ENCODE data around the gene ATP6V1B1. TPM values are rescaled to one million over a fixed set of nuclear protein-coding genes. Genes with fewer than 3 reads are reported as not detected.

ATP6V1B1 gene
- total RNA-seq, 1 experiment from 2014 or later: 6.5 TPM

DNA sequence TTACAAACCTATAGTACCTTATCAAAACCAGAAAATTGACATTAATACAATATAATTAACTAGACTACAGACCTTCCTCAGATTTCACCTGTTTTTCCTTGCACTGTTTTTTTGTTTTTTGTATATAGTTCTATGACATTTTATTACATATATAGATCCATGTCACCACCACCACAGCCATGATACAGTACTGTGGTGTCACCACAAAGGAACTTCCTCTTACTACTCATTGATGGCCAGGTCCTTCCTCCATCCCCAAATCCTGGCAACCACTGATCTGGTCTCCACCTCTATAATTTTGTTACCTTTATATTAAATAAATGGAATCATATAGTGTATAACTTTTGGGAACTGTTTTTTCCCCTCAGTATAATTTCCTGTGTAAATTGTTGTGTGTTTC, 19.4 kb upstream of the ATP6V1B1 start:
- H3K4me1 ChIP-seq (ENCODE audit: insufficient read depth, low read length, poor library complexity, severe bottlenecking): no peaks in the 10 kb centered on the region
- H3K27me3 ChIP-seq (replicated peaks; ENCODE audit: insufficient read depth, low read depth, low read length, poor library complexity): no peaks in the 10 kb centered on the region
- ChIA-PET CTCF (no interaction called here), POLR2A (ENCODE audit: low non-redundant PET) (no interaction called here)
- DNase-seq (ENCODE audit: low spot score): no peak
- H3K4me3 ChIP-seq (ENCODE audit: low read depth, low read length, poor library complexity, severe bottlenecking): no peak overlapping the region
- no peak overlapping the region for H3K27ac ChIP-seq (ENCODE audit: low read depth, low read length, poor library complexity, severe bottlenecking)
- H3K9me3 ChIP-seq (ENCODE audit: low read depth, low read length, poor library complexity, severe bottlenecking): no peaks in the 10 kb centered on the region
- TF ChIP-seq, protein P1, sequence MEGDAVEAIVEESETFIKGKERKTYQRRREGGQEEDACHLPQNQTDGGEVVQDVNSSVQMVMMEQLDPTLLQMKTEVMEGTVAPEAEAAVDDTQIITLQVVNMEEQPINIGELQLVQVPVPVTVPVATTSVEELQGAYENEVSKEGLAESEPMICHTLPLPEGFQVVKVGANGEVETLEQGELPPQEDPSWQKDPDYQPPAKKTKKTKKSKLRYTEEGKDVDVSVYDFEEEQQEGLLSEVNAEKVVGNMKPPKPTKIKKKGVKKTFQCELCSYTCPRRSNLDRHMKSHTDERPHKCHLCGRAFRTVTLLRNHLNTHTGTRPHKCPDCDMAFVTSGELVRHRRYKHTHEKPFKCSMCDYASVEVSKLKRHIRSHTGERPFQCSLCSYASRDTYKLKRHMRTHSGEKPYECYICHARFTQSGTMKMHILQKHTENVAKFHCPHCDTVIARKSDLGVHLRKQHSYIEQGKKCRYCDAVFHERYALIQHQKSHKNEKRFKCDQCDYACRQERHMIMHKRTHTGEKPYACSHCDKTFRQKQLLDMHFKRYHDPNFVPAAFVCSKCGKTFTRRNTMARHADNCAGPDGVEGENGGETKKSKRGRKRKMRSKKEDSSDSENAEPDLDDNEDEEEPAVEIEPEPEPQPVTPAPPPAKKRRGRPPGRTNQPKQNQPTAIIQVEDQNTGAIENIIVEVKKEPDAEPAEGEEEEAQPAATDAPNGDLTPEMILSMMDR (conservative IDR thresholded peaks at IDR 0.05; ENCODE audit: low read depth, low read length): no peak
- no peak for TF ChIP-seq EZH2 (IDR thresholded peaks at IDR 0.05; ENCODE audit: borderline replicate concordance, low read depth, low read length, poor library complexity, severe bottlenecking)
- no peaks in the 10 kb centered on the region for H3K36me3 ChIP-seq (ENCODE audit: insufficient read depth, low read length, poor library complexity, severe bottlenecking)
- no TSS peak for BruUV-seq (replicated peaks)
- intact Hi-C loops (cut with micrococcal nuclease; ENCODE audit: unreplicated experiment): no loop called here

DNA sequence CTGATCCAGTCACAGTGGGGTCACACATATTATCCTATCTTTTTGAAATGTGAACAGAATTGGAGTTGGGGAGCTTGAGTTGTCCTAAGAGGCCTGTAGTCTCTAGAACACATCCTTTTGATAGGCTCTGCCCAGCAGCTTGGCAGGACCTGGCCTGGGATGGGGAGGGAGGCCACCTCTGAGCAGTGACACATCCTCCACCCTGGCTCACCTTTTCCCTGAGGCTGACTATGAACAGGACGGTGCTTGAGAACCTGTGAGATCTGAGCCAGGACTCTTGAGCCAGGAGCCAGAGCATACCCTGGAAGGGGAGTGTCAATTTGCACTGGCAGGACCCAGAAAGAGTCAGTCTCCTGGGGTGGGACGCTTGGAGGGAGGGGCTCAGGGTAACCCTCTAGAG, 17.7 kb upstream of the ATP6V1B1 start:
- Histone ChIP-seq H3K9me3 (ENCODE audit: low read depth, low read length, poor library complexity, severe bottlenecking) (no peaks in the 10 kb centered on the region), H3K4me3 (ENCODE audit: low read depth, low read length, poor library complexity, severe bottlenecking) (no peak overlapping the region), H3K27me3 (replicated peaks; ENCODE audit: insufficient read depth, low read depth, low read length, poor library complexity) (no peaks in the 10 kb centered on the region), H3K36me3 (ENCODE audit: insufficient read depth, low read length, poor library complexity, severe bottlenecking) (no peaks in the 10 kb centered on the region), H3K4me1 (ENCODE audit: insufficient read depth, low read length, poor library complexity, severe bottlenecking) (no peaks in the 10 kb centered on the region), H3K27ac (ENCODE audit: low read depth, low read length, poor library complexity, severe bottlenecking) (no peak overlapping the region)
- intact Hi-C loops (cut with micrococcal nuclease; ENCODE audit: unreplicated experiment): no loop called here
- TF ChIP-seq EZH2 (IDR thresholded peaks at IDR 0.05; ENCODE audit: borderline replicate concordance, low read depth, low read length, poor library complexity, severe bottlenecking): no peak
- TF ChIP-seq, protein P1 (conservative IDR thresholded peaks at IDR 0.05; ENCODE audit: low read depth, low read length): no peak
- ChIA-PET POLR2A (ENCODE audit: low non-redundant PET) (no interaction called here), CTCF (interaction anchor here (0.6 kb wide), 1 partner anchor 46 kb away, joined by 5 read pairs; no protein-coding TSS in a partner anchor)
- no peak for DNase-seq (ENCODE audit: low spot score)
- no TSS peak for BruUV-seq (replicated peaks)

DNA sequence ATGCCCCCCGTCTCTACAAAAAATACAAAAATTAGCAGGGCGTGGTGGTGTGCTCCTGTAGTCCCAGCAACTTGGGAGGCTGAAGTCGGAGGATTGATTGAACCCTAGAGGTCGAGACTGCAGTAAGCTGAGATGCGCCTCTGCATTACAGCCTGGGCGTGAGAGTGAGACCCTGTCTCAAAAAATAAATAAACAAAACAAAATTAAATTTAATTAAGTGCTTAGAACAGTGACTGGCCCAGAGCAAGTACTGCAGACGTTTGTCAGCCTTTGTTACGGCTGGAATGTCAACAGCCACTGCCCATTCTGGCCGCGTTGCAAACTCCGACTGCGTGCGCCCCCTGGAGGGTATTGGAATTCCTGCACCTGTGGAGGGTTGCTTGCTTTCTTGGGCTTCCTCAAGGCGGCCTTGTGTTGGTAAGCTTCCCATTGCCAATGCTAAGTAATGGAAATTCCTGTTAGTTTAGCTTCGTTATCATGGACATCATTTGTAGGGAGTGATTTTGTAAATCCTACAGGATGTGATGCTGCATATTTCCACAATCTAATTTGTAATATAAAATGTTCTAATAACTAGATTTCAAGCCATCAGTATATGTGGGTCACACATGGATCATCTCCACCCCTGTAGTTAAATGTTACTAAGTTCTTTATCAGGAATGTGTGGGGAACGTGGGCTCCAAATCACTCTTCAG, 15.9 kb upstream of the ATP6V1B1 start:
- no peaks in the 10 kb centered on the region for H3K4me1 ChIP-seq (ENCODE audit: insufficient read depth, low read length, poor library complexity, severe bottlenecking)
- intact Hi-C loops (cut with micrococcal nuclease; ENCODE audit: unreplicated experiment): loop anchor here (1.0 kb wide), 1 partner anchor 49 kb away; no protein-coding TSS in a partner anchor
- POLR2A ChIA-PET (ENCODE audit: low non-redundant PET): no interaction called here
- H3K4me3 ChIP-seq (ENCODE audit: low read depth, low read length, poor library complexity, severe bottlenecking): no peak overlapping the region
- no peaks in the 10 kb centered on the region for H3K9me3 ChIP-seq (ENCODE audit: low read depth, low read length, poor library complexity, severe bottlenecking)
- TF ChIP-seq EZH2 (IDR thresholded peaks at IDR 0.05; ENCODE audit: borderline replicate concordance, low read depth, low read length, poor library complexity, severe bottlenecking): no peak
- TF ChIP-seq, protein P1 (conservative IDR thresholded peaks at IDR 0.05; ENCODE audit: low read depth, low read length): peak; percentile 91
- H3K27ac ChIP-seq (ENCODE audit: low read depth, low read length, poor library complexity, severe bottlenecking): no peak overlapping the region
- peak; percentile 80 for DNase-seq (ENCODE audit: low spot score)
- H3K27me3 ChIP-seq (replicated peaks; ENCODE audit: insufficient read depth, low read depth, low read length, poor library complexity): no peaks in the 10 kb centered on the region
- no peaks in the 10 kb centered on the region for H3K36me3 ChIP-seq (ENCODE audit: insufficient read depth, low read length, poor library complexity, severe bottlenecking)
- BruUV-seq (replicated peaks): no TSS peak
- CTCF ChIA-PET: interaction anchor here (0.7 to 1.4 kb wide), 2 partner anchors 48 to 49 kb away, joined by 3 to 7 read pairs; no protein-coding TSS in a partner anchor

Measured in A673 (cell line).